Neural progenitor cell (in vitro differentiated cells): ENCODE results near the gene HDDC3.

Experiments
- CTCF ChIP-seq: fragments of 200-600 bp; sonication (generic); IDR thresholded peaks from 2 replicates; pipeline ENCODE4 v1.5.1; 2017; ENCODE audit warnings: antibody characterized with exemption, mild to moderate bottlenecking
- EZH2 ChIP-seq: fragments of 200-600 bp; sonication (generic); IDR thresholded peaks from 2 replicates; pipeline ENCODE4 v1.6.1; 2017; ENCODE audit warnings: antibody characterized with exemption, mild to moderate bottlenecking, moderate library complexity

GRCh38 chr15:90967206-90967605 lies 34.9 kb upstream of the HDDC3 start:
- TF ChIP-seq CTCF (no peak), EZH2 (no peak)
